ENCODE results near the gene SECTM1.

The SECTM1 gene

GRCh38 chr17:82327289-82327688 lies 6.3 kb downstream of the SECTM1 start:
- peak; percentile 70 for DNase-seq

GRCh38 chr17:82325286-82326180 lies 8.0 kb downstream of the SECTM1 start:
- DNase-seq: no peak

- no peak for DNase-seq
Measured at GRCh38 chr17:82324566-82325285, 8.8 kb downstream of the SECTM1 start.

- no peak for DNase-seq
Measured at GRCh38 chr17:82323514-82324234, 9.9 kb downstream of the SECTM1 start.

GRCh38 chr17:82322526-82323453 lies 10.8 kb downstream of the SECTM1 start:
- no peak for DNase-seq

- DNase-seq: no peak
Measured at GRCh38 chr17:82321947-82322466, 11.6 kb downstream of the SECTM1 start.

GRCh38 chr17:82320956-82321927 lies 12.3 kb downstream of the SECTM1 start:
- DNase-seq: no peak

GRCh38 chr17:82320140-82320840 lies 13.3 kb downstream of the SECTM1 start:
- no peak for DNase-seq

GRCh38 chr17:82319619-82320062 lies 13.9 kb downstream of the SECTM1 start:
- DNase-seq: no peak

GRCh38 chr17:82318772-82319606 lies 14.6 kb downstream of the SECTM1 start:
- no peak for DNase-seq

GRCh38 chr17:82318169-82318498 lies 15.4 kb downstream of the SECTM1 start:
- DNase-seq: no peak

- no peak for DNase-seq
Measured at GRCh38 chr17:82317394-82318168, 16.0 kb downstream of the SECTM1 start, which contains the start of gene CD7. CD7 (minus strand) TSS chr17:82317608; CDS start chr17:82317495, 113 bp downstream.

GRCh38 chr17:82316651-82317393 lies 16.7 kb downstream of the SECTM1 start:
- DNase-seq: no peak

- no peak for DNase-seq
Measured at GRCh38 chr17:82315703-82316358, 17.7 kb downstream of the SECTM1 start.

- no peak for DNase-seq
Measured at GRCh38 chr17:82314727-82315605, 18.6 kb downstream of the SECTM1 start.

Data from retina (tissue), 1 donor.